OCI-LY3 (cell line): ENCODE data around the gene SPON2.

Experiments
- H2AFZ ChIP-seq: fragments of 200-600, 300-600 bp; shearing (Covaris generic); 2 replicates; pipeline ENCODE4 v1.6.0; 2014; ENCODE audit warnings: antibody characterized with exemption, low read depth, low read length
- H3K27ac ChIP-seq: fragments of 200-600, 300-600 bp; sonication (generic); 2 replicates; pipeline ENCODE4 v1.5.1; 2014; ENCODE audit warnings: mild to moderate bottlenecking, low read length, moderate library complexity, mixed read lengths
- H3K27me3 ChIP-seq: fragments of 200-600, 300-600 bp; sonication (generic); 2 replicates; pipeline ENCODE4 v1.6.1; 2014; ENCODE audit warnings: low read depth, low read length, mixed read lengths
- H3K36me3 ChIP-seq: fragments of 200-600, 300-600 bp; sonication (generic); replicated peaks from 2 replicates; pipeline ENCODE3; 2014; ENCODE audit warnings: low read depth, low read length, mixed read lengths
- H3K4me1 ChIP-seq: fragments of 300-600, 200-600 bp; sonication (generic); 2 replicates; pipeline ENCODE4 v1.6.1; 2014; ENCODE audit warnings: low read length, mixed read lengths
- H3K4me2 ChIP-seq: fragments of 200-600, 300-600 bp; sonication (generic); 2 replicates; pipeline ENCODE4 v1.6.1; 2014; ENCODE audit warnings: low read length, mixed read lengths
- H3K4me3 ChIP-seq: fragments of 300-600, 200-600 bp; sonication (generic); 2 replicates; pipeline ENCODE4 v1.5.1; 2014; ENCODE audit warnings: antibody characterized with exemption, mild to moderate bottlenecking, low read length, moderate library complexity
- H3K79me2 ChIP-seq: fragments of 300-600, 200-600 bp; shearing (Covaris generic); 2 replicates; pipeline ENCODE4 v1.6.1; 2014; ENCODE audit warnings: mild to moderate bottlenecking, low read length, mixed read lengths
- H3K9ac ChIP-seq: fragments of 300-600, 200-600 bp; shearing (Covaris generic); 2 replicates; pipeline ENCODE4 v1.6.0; 2014; ENCODE audit warnings: mild to moderate bottlenecking, low read length, moderate library complexity
- H3K9me3 ChIP-seq: fragments of 200-600, 300-600 bp; shearing (Covaris generic); 2 replicates; pipeline ENCODE4 v1.6.1; 2014; ENCODE audit warnings: low read length, mixed read lengths; ENCODE audit not compliant: insufficient read depth
- H4K20me1 ChIP-seq: fragments of 200-600, 300-600 bp; sonication (generic); 2 replicates; pipeline ENCODE4 v1.6.1; 2016; ENCODE audit warnings: low read length, mixed read lengths; ENCODE audit not compliant: insufficient read depth
- CTCF ChIP-seq: fragments of 200-600, 300-600 bp; sonication (generic); IDR thresholded peaks from 2 replicates; pipeline ENCODE4 v1.5.1; 2014; ENCODE audit warnings: antibody characterized with exemption, low read length, low read depth
- EZH2phosphoT487 ChIP-seq: fragments of 200-600 bp; shearing (Covaris generic); IDR thresholded peaks from 2 replicates; pipeline ENCODE4 v1.6.1; 2018; ENCODE audit warnings: antibody characterized with exemption, mixed run types, low read depth

The SPON2 gene

DNA sequence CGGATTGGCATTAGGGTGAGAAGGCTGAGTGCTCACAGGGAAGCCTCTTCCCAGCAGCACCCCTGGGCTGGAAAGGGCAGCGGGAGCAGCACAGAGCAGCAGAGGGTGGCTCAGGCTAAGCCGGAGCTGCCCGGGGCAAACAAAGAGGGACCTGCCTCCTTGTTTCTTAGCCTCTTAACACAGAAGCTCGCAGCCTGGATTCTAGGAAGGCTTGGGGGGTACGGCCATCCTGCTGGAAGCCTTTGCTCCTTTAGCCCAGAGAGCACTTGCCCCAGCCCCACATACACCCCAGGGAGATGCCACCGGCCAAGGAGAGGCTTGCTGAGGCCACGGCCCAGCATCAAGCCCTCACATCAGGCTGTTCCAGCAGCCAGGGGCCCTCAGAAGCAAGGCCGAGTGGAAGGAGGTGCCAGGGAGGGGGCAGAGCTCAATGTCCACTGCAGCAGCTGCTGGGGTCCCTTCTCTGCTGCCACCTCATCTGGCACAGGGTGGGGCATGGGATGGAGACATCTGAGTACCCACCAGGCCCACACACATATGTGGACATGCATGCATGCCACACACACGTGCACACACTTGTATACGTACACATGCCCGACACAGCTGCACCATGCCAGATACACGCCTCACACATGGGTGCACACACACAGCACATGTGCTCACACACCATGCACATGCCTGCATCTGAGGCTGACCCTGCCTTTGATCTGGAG lies 20.3 kb upstream of the SPON2 start:
- Histone ChIP-seq H3K79me2 (no peaks in the 10 kb centered on the region), H3K9me3 (no peaks in the 10 kb centered on the region), H3K9ac (no peak overlapping the region), H3K36me3 (no peaks in the 10 kb centered on the region), H3K4me1 (no peaks in the 10 kb centered on the region), H3K4me2 (no peak overlapping the region), H4K20me1 (no peaks in the 10 kb centered on the region), H3K4me3 (no peak overlapping the region), H3K27ac (no peak overlapping the region), H2AFZ (no peak overlapping the region), H3K27me3 (no peaks in the 10 kb centered on the region)
- TF ChIP-seq EZH2phosphoT487, result no peak

- Histone ChIP-seq H3K4me2 (no peak overlapping the region), H3K9ac (no peak overlapping the region)
Measured at GRCh38 chr4:1192091-1192492, 19.7 kb upstream of the SPON2 start.

GRCh38 chr4:1191621-1192020 lies 19.2 kb upstream of the SPON2 start:
- H3K4me2 ChIP-seq, result no peak overlapping the region
- H3K9ac ChIP-seq, result no peak overlapping the region
- H2AFZ ChIP-seq, result no peak overlapping the region
- TF ChIP-seq EZH2phosphoT487, result no peak
- TF ChIP-seq CTCF, result no peak
- H3K27me3 ChIP-seq, result no peaks in the 10 kb centered on the region
- H3K27ac ChIP-seq, result no peak overlapping the region
- no peak overlapping the region for H3K4me3 ChIP-seq
- H3K9me3 ChIP-seq, result no peaks in the 10 kb centered on the region
- no peaks in the 10 kb centered on the region for H3K36me3 ChIP-seq
- no peaks in the 10 kb centered on the region; the same call in 1 of the 2 replicates for H3K4me1 ChIP-seq
- no peaks in the 10 kb centered on the region for H4K20me1 ChIP-seq
- no peaks in the 10 kb centered on the region for H3K79me2 ChIP-seq

More at GRCh38 chr4:1192091-1192492, 19.7 kb upstream of the SPON2 start:
- Histone ChIP-seq H2AFZ (no peak overlapping the region), H3K79me2 (no peaks in the 10 kb centered on the region), H3K4me1 (no peaks in the 10 kb centered on the region; the same call in 1 of the 2 replicates), H3K36me3 (no peaks in the 10 kb centered on the region), H3K27ac (no peak overlapping the region), H3K4me3 (no peak overlapping the region), H3K9me3 (no peaks in the 10 kb centered on the region), H3K27me3 (no peaks in the 10 kb centered on the region), H4K20me1 (no peaks in the 10 kb centered on the region)
- TF ChIP-seq CTCF (no peak), EZH2phosphoT487 (no peak)

DNA sequence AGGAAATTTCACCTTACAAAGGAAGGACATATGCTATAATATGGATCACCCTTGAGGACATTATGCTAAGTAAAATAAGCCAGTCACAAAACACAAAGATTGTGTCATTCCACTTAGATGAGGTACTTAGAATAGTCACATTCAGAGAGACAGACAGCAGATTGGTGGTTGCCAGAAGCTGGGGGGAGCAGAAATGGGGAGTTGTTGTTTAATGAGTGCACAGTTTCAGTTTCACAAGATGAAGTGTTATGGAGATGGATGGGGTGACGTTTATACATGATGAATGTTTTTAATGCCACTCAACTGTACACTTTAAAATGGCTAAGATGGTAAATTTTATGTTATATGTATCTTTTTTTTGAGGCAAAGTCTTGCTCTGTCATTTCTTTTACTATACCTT lies 14.8 kb upstream of the SPON2 start:
- TF ChIP-seq EZH2phosphoT487 (no peak), CTCF (no peak)
- Histone ChIP-seq H3K79me2 (no peaks in the 10 kb centered on the region), H3K27ac (no peak overlapping the region), H3K4me2 (no peak overlapping the region), H4K20me1 (no peaks in the 10 kb centered on the region), H3K4me3 (no peak overlapping the region), H3K4me1 (peaks cover 7% of the 10 kb centered on the region; the same call in 1 of the 2 replicates), H2AFZ (no peak overlapping the region), H3K9me3 (no peaks in the 10 kb centered on the region), H3K36me3 (no peaks in the 10 kb centered on the region), H3K27me3 (peaks cover 1% of the 10 kb centered on the region; the same call in 1 of the 2 replicates), H3K9ac (no peak overlapping the region)
